Adrenal gland (tissue), 12 donors: ENCODE results near the gene SPTLC2. TPM values are rescaled to one million over a fixed set of nuclear protein-coding genes. Genes with fewer than 3 reads are reported as not detected.

Source experiments
- DNase-seq, 7 donors: peaks; one replicate each; pipeline ENCODE4 v3.0.0-alpha.2; 2019 to 2020
- H3K27ac ChIP-seq, 5 donors: fragments of 200-600 bp; sonication (generic) in 4 of 5; 1 replicate in 3 of 5; 2 replicates in 2 of 5; pipeline versions ENCODE4 v1.5.1 to v1.8.0; 2016 to 2020; ENCODE audit warnings: mild to moderate bottlenecking in 1 of 5
- H3K27me3 ChIP-seq: fragments of 200-600 bp; 2 replicates; pipeline ENCODE4 v1.8.0; 2021
- H3K36me3 ChIP-seq, 2 donors: fragments of 200-600 bp; replicated peaks in 1 of 2; 1 replicate in 1 of 2; 2 replicates in 1 of 2; pipeline versions ENCODE4 v1.5.1 to v1.8.0; 2018 to 2022
- H3K4me1 ChIP-seq, 2 donors: fragments of 200-600 bp; replicated peaks in 1 of 2; 1 replicate in 1 of 2; 2 replicates in 1 of 2; pipeline versions ENCODE4 v1.5.1 to v1.8.0; 2018 to 2021
- H3K4me3 ChIP-seq, 4 donors: fragments of 200-600 bp; sonication (generic) in 3 of 4; one replicate each; pipeline ENCODE4 v1.5.1; 2016 to 2018
- H3K9me3 ChIP-seq, 3 donors: fragments of 200-600 bp; sonication (generic) in 1 of 3; replicated peaks in 1 of 3; 1 replicate in 2 of 3; 2 replicates in 1 of 3; pipeline versions ENCODE4 v1.5.1 to v1.8.0; 2016 to 2021
- CTCF ChIP-seq, 6 experiments: fragments of 450-650 bp in 4 of 6; fragments of 200-600 bp in 2 of 6; sonication (generic) in 1 of 6; IDR thresholded peaks; 1 replicate in 5 of 6; 2 replicates in 1 of 6; pipeline versions ENCODE4 v1.5.1 to v1.8.0; 2016 to 2021; ENCODE audit warnings: antibody characterized with exemption in 6 of 6, mild to moderate bottlenecking in 2 of 6, moderate library complexity in 1 of 6
- POLR2A ChIP-seq, 2 donors: fragments of 450-650 bp; IDR thresholded peaks; one replicate each; pipeline ENCODE4 v1.6.1; 2017; ENCODE audit warnings: antibody characterized with exemption in 2 of 2, mild to moderate bottlenecking in 2 of 2, moderate library complexity in 1 of 2
- WGBS, 4 donors: extraction: QIAGEN DNeasy Blood & Tissue Kit in 2 of 4; methylation state at CpG; one replicate each; pipeline versions ENCODE4 v1.1.5 to v1.1.7; 2013 to 2017; 5-methylcytosine and 5-hydroxymethylcytosine counted together
- intact Hi-C, 2 donors: fragments of 100-400 bp; cut with DNase I; formaldehyde crosslinking; loops; one replicate each; pipeline versions ENCODE4 v1.14.1 to v1.15.0; 2022 to 2023
- polyA plus RNA-seq, 3 donors: library from polyadenylated mRNA; stranded (reverse); fragments of 200-250 nt in 2 of 3; fragments of 350-450 nt in 1 of 3; fragmentation: Illumina TruSeq in 1 of 3; extraction: RNeasy Lipid Tissue Mini Kit (QIAGEN cat#74804) in 1 of 3; gene quantifications; one replicate each; pipeline ENCODE4 v1.2.3, GENCODE V29; 2013 to 2014
- total RNA-seq, 9 donors: library from RNA; depleted of rRNA in 4 of 9; stranded (reverse); fragments of >200 nt in 4 of 9; fragments of 120-200 nt in 1 of 9; fragmentation: NEBNext Ultra II Directional in 1 of 9; extraction: Animal tissue kit (Norgen Biotek cat#: 25700) in 1 of 9; gene quantifications; one replicate each; pipeline versions ENCODE4 v1.1.0 to v1.2.4, GENCODE V29; 2013 to 2023
- donor health status: healthy with polysubstance abuse.
- donor health status: Bipolar disorder and iron deficiency.
- donor health status: DM: yes; HTN: yes; CAD: no.
- donor health status: DM: no; HTN: no; CAD: no.
- donor health status: DM: no; HTN: no; CAD: no.
- donor health status: DM: yes; HTN: yes; CAD: no.

Gene SPTLC2
- total and polyA plus RNA-seq, 12 donors, result 7.1 to 61.9 (median 35.6) TPM

- peak overlapping the region; percentile 36 to 90 (median 63) for H3K27ac ChIP-seq
- TF ChIP-seq POLR2A (IDR thresholded peaks at IDR 0.05) (no peak), CTCF (IDR thresholded peaks at IDR 0.05) (no peak)
- H3K9me3 ChIP-seq, result no peaks in the 10 kb centered on the region
- H3K4me1 ChIP-seq, result peaks cover 0 to 26% of the 10 kb centered on the region in 2 donors
- 0 to 1% (median 0%) methylated on average over 4 to 32 of the region's 32 CpGs; no CpG with 5 or more reads in 1 of the 4 donors for WGBS, 4 donors
- no peaks in the 10 kb centered on the region for H3K36me3 ChIP-seq
- peak in 5 of 7 donors; percentile 17 to 56 (median 26) for DNase-seq
- peak overlapping the region; percentile 28 to 94 (median 80) for H3K4me3 ChIP-seq
- H3K27me3 ChIP-seq, result no peaks in the 10 kb centered on the region
- intact Hi-C loops, result no loop called here
These were observed 344 bp downstream of the SPTLC2 start for GRCh38 chr14:77616133-77616453.

- Histone ChIP-seq H3K36me3 (no peaks in the 10 kb centered on the region), H3K4me3 (peak overlapping the region; percentile 28 to 94 (median 80)), H3K4me1 (peaks cover 0 to 26% of the 10 kb centered on the region in 2 donors), H3K27me3 (no peaks in the 10 kb centered on the region), H3K9me3 (no peaks in the 10 kb centered on the region), H3K27ac (peak overlapping the region; percentile 36 to 90 (median 63))
- WGBS, 4 donors, result 2 to 5% (median 4%) methylated on average over 12 to 16 of the region's 16 CpGs
- intact Hi-C loops, result no loop called here
- no peak for TF ChIP-seq CTCF (IDR thresholded peaks at IDR 0.05)
- TF ChIP-seq POLR2A (IDR thresholded peaks at IDR 0.05), result no peak
- DNase-seq, result peak in 3 of 7 donors; percentile 15 to 58 (median 21)
These were observed 890 bp downstream of the SPTLC2 start for GRCh38 chr14:77615361-77616132.

- Histone ChIP-seq H3K4me1 (peaks cover 0 to 26% of the 10 kb centered on the region in 2 donors), H3K4me3 (no peak overlapping the region), H3K36me3 (no peaks in the 10 kb centered on the region), H3K27ac (no peak overlapping the region), H3K27me3 (no peaks in the 10 kb centered on the region), H3K9me3 (no peaks in the 10 kb centered on the region)
- intact Hi-C loops, result no loop called here
- DNase-seq, result no peak
- TF ChIP-seq CTCF (IDR thresholded peaks at IDR 0.05) (no peak), POLR2A (IDR thresholded peaks at IDR 0.05) (no peak)
- 41 to 68% (median 46%) methylated on average over 1 of the region's 1 CpG for WGBS, 4 donors
These were observed 3.2 kb downstream of the SPTLC2 start for GRCh38 chr14:77613201-77613600.

- intact Hi-C loops, result no loop called here
- WGBS, 4 donors, result 60 to 72% (median 68%) methylated on average over 2 of the region's 2 CpGs
- Histone ChIP-seq H3K4me3 (no peak overlapping the region), H3K9me3 (no peaks in the 10 kb centered on the region), H3K27me3 (no peaks in the 10 kb centered on the region), H3K4me1 (peaks cover 0 to 32% of the 10 kb centered on the region in 2 donors), H3K36me3 (no peaks in the 10 kb centered on the region), H3K27ac (no peak overlapping the region)
- TF ChIP-seq CTCF (IDR thresholded peaks at IDR 0.05) (no peak), POLR2A (IDR thresholded peaks at IDR 0.05) (no peak)
- DNase-seq, result no peak
These were observed 4.3 kb downstream of the SPTLC2 start for GRCh38 chr14:77612011-77612620.
